ENCODE data around the gene GAL3ST2.
A peak's percentile ranks its signal among the peaks of the same experiment; 100 is the strongest.
"Not testable (repeated sequence)": the region's sequence is repeated elsewhere in the genome, so short reads cannot be mapped to it uniquely, and the experiment has no call there.

The GAL3ST2 gene

GRCh38 chr2:241820625-241821384, 44.2 kb downstream of the GAL3ST2 start:
- no peak for DNase-seq

DNA sequence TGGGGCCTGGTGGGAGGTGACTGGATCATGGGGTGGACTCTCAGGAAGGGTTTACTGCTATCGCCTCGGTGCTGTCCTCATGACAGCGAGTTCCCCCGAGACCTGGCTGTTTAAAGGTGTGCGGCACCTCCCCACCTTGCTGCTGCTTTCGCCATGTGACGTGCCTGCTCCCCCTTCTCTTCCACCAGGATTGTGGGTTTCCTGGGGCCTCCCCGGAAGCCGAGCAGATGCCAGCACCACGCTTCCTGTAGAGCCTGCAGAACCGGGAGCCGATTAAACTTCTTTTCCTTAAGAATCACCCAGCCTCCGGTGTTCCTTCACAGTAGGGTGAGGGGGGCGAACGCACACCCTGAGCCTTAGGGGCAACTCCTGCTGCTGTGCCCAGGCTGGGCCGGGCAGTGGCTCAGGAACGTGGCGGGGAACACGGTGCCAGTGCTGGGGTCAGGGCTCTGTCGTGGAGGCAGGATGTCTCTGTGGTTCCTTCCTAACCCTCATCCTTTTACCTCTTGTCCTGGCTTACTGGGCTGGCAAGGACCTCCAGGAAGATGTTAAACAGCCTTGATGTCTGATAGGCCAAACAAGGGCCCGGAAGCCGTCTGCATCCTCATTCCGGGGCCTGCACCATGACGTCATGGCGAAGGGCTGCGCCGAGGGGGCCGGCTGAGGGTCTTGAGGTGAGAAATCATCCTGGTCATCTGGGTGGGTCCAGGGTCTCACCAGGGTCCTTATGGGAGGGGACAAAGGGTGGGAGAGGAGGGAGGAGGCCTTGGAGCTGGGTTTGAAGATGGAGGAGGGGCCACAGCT, 45.0 kb downstream of the GAL3ST2 start:
- DNase-seq: no peak

DNA sequence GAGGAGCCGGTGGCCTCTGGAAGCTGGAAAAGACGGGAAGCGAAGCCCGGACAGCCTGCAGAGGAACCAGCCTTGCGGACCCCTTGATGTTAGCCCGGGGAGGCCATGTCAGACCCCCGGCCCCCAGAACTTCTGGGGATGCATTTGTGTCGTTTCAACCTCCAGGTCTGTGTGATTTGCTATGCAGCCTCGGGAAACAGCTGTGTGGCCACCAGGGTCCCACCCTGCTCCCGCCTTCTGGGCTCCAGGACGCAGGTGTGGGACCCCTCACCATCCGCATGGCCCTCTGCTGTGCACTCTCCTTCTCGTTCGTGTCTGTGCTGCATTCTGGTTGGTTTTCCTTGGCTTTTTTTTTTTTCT, 45.6 kb downstream of the GAL3ST2 start:
- DNase-seq: no peak

DNA sequence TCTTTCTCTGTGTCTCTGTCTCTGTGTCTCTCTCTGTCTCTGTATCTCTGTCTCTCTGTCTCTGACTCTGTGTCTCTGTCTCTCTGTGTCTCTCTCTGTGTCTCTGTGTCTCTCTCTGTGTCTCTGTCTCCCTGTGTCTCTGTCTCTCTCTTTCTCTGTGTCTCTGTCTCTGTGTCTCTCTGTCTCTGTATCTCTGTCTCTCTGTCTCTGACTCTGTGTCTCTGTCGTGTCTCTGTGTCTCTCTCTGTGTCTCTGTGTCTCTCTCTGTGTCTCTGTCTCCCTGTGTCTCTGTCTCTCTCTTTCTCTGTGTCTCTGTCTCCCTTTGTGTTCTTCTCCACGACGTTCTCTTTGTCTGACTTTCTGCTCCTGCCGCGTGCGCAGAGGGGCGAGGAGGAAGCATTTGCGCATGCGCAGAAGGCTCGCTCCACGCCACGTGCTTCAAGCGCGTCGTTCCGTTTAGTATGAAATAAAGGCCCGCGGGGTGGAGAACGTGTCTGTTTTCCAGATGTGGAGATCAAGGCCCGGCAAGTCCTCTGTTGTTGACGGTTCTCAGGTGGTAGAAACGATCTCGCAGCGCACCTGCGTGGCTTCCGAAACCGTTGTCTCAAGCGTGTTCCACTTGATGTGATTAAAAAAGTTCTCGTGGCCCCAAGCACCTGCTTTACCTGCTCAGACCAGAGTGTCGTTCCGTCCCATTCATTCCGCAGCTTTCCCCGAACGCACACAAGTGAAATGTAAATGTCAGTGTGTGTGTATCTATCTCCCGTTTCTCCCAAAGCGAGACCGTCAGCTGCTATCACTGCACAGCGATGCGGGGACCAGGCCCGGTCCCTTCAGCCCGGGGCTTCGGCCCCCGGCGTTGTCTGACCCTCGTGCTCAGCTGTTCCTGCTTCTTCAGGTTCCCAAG, 47.2 kb downstream of the GAL3ST2 start:
- DNase-seq: not testable (repeated sequence)

GRCh38 chr2:241827394-241827793, 50.8 kb downstream of the GAL3ST2 start:
- DNase-seq: no peak

- peak; percentile 43 for DNase-seq
These were observed 56.6 kb downstream of the GAL3ST2 start for GRCh38 chr2:241833101-241833663.

GRCh38 chr2:241833756-241834526, 57.3 kb downstream of the GAL3ST2 start:
- not testable (repeated sequence) for DNase-seq

DNA sequence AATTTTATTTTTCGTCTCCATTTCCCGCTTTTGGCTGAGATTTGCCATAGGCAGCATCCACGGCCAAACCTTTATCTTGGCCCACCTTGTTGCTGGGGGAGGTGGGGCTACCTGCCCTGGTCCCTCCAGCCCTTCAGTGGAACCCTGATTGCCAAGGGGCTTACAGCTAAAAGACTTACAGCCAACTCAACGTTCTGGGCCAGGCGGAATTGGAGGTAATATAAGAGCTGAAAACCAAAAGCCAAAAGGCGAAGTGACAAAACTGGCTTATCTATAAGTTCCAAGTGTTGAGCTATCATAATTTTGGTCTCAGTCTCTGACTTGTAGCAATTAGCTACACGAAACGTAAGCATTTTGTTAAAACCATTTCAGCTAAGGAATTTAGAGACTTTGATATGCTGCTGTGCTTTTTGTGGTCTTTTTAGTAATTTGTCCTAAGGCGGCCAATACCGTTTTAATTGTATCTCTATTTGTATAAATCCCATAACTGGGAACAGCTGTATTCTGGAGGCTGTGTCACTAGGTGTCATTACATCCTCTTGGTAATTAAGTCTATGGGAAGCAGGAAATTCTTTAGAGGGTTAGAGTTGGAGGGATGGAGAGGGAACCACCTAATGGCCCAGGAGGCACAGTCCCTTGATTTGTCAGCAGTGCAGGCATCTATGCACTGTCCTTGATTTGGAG, 58.0 kb downstream of the GAL3ST2 start:
- DNase-seq: no peak

- DNase-seq: no peak
These were observed 59.0 kb downstream of the GAL3ST2 start for GRCh38 chr2:241835611-241836010.

- DNase-seq: no peak
These were observed 59.7 kb downstream of the GAL3ST2 start for GRCh38 chr2:241836292-241836691.

DNA sequence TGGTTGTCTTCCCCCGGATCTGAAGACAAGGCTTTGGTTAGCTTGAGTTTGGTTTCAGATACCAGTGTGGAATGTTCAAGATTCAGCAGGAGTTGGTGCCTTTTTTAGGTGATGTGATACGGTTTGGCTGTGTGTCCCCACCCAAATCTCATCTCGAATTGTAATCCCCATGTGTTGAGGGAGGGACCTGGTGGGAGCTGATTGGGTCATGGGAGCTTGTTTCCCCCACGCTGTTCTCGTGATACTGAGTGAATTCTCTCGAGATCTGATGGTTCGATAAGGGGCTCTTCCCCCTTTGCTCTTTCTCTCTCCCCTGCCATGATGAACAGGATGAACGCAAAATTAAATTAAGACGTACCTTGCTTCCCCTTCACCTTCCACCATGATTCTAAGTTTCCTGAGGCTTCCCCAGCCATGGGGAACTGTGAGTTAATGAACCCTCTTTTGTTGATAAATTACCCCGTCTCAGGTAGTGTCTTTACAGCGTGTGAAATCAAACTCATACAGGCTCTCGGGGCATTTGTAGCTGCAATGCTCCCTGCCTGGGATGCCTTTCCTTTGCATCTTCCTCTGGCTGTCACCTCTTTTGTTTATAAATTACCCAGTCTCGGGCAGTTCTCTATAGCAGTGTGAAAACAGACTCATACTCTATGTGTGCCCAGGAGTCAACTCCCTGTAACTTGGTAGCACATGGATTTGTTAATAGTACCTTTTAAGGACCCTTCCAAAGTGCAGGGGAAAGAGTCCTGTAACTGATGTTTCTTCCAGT, 60.8 kb downstream of the GAL3ST2 start:
- no peak for DNase-seq

- DNase-seq: no peak
These were observed 64.8 kb downstream of the GAL3ST2 start for GRCh38 chr2:241841181-241842066.

DNA sequence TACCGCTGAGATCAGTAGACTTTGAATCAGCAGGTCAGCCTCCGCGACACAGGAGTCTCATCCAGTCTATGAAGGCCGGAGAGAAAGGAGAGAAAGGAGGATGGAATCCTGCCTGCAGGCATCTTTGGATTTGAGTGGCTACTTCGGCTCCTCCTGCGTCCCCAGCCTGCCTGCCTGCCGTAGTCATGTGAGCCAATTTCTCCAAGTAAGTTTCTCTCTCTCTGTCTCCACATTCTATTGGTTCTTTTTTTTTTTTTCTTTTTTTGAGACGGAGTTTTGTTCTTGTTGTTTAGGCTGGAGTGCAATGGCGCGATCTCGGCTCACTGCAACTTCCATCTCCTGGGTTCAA, 65.4 kb downstream of the GAL3ST2 start:
- DNase-seq: no peak

GRCh38 chr2:241842620-241843211, 66.1 kb downstream of the GAL3ST2 start:
- no peak for DNase-seq

- no peak for DNase-seq
These were observed 66.9 kb downstream of the GAL3ST2 start for GRCh38 chr2:241843321-241844065.

DNA sequence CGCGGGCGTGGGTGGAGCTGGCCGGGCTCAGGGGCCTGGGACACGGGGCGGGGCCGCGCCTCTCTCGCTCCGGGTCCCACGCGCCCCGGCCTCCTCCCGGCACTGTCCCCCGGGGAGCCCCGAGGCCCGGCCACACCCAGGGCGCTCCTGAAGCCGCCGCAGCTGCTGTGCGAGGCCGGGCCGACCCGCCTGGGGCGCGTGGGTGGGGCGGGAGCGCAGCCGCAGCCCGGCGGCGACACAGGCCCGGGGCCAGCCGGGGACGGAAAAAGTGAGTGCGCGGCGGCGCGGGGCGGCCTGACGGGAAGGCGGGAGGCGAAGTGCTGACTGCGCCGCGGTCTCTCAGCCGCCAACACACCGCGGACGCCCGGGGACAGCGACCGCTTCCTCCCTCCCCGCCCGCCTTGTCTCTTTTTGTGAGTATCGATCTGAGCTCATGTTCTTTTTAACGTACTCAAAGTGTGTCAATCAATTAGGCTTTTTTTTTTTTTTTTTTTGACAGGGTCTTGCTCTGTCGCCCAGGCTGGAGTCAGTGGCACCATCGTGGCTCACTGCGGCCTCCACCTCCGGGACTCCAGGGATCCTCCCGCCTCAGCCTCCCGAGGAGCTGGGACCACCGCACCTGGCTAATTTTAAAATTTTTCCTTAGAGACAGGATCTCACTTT, 67.6 kb downstream of the GAL3ST2 start:
- DNase-seq: no peak

DNA sequence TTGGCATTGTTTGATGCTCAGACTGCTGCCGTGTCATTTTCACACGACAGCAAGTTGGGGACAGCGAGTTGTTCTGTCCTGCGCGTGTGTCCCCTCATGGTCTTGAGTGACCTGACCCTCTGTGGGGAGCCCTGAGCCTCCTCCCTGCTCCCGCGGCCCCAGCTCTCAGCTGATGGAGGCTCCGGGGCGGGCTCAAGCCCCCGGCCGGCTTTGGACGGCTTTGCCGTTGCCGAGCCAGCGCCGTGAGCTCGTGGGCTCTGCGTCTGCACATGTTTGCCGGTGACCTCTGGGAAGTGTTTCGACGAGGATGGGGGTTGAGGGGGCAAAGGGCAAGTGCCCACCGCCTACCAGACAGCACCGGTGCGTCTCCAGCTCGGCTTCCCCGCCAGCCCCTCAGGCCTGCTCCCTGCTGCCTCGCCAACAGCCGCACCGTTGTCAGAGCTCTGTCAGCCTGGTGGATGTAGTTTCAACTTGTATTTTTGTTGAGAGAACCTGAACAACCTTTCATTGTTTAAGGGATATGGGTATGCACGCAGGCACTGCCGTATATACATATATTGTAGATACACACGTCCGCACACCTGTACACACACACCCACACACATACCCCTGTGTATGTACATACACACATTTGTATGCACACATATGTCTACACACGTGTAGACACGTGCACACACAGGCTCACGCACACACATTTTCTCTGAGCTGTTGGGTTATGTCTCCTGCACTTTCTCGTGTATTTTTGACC, 68.4 kb downstream of the GAL3ST2 start:
- DNase-seq: no peak
